Epithelial cell of proximal tubule (primary cell): ENCODE data around the gene CLEC18A. TPM values are rescaled to one million over a fixed set of nuclear protein-coding genes. Genes with fewer than 3 reads are reported as not detected.
"Not testable (repeated sequence)": the region's sequence is repeated elsewhere in the genome, so short reads cannot be mapped to it uniquely, and the experiment has no call there.

ENCODE experiments used
- DNase-seq: peaks from one replicate; pipeline ENCODE4 v3.0.0-alpha.2; 2011; ENCODE audit warnings: low read depth
- H3K4me3 ChIP-seq: 2 replicates; pipeline ENCODE4 v1.5.1; 2011; ENCODE audit warnings: low read depth, mild to moderate bottlenecking, low read length
- total RNA-seq: library from RNA; depleted of rRNA; stranded (reverse); fragments of >200 nt; gene quantifications from 2 replicates; pipeline ENCODE4 v1.2.3, GENCODE V29; 2015

CLEC18A gene
- total RNA-seq, 1 donor from 2014 or later, result 0.58 TPM

DNA sequence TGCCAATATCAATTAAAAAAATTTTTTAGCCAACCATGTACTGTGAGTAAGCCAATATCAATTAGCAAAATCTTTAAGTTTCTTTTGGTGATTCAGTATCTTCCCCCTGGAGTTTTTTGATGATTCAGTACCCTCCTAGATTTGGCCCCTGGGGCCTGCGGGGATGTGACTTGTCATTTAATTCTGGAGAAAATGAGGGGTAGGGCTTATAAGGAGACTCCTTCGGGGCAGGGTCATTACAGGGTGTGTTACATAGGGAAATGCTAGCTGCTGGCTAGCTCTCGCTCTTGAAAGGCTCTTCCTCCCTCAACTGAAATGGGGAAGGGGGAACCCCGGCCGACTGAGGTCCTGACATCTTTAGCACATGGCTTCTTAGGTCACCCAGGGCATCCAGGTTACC, 16.6 kb downstream of the CLEC18A start:
- H3K4me3 ChIP-seq, DNase-seq: not testable (repeated sequence)

DNA sequence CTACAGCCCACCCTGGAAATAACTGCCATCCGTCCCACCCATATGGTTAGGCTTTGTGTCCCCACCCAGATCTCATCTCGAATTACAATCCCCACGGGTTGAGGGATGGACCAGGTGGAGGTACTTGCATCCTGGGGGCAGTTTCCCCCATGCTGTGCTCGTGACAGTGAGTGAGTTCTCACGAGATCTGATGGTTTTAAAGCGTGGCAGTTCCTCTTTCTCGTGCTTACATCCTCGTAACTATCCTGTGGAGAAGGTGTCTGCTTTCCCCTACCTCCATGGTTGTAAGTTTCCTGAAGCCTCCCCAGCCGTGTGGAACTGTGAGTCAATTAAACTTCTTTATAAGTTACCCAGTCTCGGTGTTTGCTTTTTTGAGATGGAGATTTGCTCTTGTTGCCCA, 17.0 kb downstream of the CLEC18A start:
- H3K4me3 ChIP-seq, DNase-seq: not testable (repeated sequence)

DNA sequence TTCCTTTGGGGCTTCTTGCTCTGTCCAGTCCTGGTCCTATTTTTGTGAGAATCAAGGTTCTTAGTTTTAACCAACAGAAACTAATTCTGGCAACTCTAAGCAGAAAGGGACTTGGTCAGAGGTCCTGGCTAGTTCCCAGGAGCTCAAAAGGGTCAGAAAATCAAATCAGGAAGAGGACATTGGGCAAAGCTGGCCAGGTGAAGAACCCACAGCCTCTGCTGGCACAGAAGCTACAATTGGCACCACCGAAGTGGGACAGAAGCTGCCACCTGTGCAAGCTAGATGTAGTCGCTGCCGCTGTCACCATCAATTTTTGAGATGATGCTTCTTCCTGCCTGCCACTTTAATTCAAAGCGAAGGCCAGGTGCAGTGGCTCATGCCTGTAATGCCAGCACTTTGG, 18.5 kb downstream of the CLEC18A start:
- H3K4me3 ChIP-seq, DNase-seq: not testable (repeated sequence)

DNA sequence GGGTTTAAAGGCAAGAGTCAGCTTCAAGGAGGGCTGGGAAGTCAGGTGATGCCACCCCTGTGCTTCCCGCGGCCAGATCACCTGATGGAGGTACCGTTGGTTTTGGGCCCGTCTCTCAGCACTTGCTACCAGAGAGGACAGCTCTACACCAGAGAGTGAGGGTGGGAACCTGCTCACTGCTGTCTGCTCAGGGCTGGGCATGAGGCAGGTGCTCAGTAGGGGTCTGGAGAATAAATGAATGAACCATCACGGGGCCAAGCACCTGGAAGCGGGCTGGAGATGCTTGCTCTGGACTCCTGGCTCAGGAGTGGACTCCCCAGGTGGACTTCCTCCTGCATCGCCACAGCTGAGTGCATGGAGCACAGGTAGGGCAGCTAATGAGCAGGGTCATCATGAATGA, 21.0 kb downstream of the CLEC18A start:
- DNase-seq, result not testable (repeated sequence)

DNA sequence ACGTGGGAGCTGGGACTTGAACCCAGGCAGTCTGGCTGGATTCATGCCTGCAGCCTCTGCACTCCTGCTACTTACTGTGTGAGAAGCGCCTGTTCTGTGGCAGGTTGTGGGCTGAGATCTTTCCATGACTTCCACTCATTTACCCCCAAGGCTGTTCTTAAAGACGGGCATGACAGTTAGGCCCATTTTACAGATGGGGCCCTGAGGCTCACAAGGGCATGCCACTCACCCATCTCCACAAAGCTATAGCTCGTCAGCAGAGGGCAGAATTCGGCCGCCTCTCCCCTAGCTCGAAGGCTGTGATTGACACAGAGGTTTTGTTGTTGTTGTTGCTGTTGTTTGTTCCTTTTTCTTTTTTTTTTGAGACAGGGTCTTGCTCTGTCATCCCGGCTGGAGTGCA, 21.8 kb downstream of the CLEC18A start:
- DNase-seq, H3K4me3 ChIP-seq: not testable (repeated sequence)

More for the DNA sequence above, 21.0 kb downstream of the CLEC18A start:
- not testable (repeated sequence) for H3K4me3 ChIP-seq

DNA sequence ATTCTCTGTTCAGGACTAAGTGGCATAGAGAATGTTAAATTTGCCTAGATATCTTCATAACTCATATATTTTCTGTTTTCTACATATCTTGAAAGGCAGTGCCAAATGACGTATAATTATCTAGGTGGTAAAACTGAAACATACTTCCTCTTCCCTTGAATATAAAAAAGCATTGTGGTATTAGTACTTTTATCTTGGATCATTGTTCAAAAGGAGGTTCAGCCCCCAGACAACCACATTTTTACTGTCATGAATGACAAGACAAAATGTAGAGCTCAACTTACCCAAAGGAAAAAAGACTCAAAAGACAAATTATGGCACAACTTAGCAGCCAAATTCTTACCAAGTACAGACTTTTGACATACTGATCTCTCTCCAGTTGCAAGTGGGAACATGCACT, 34.1 kb downstream of the CLEC18A start:
- DNase-seq, H3K4me3 ChIP-seq: not testable (repeated sequence)

DNA sequence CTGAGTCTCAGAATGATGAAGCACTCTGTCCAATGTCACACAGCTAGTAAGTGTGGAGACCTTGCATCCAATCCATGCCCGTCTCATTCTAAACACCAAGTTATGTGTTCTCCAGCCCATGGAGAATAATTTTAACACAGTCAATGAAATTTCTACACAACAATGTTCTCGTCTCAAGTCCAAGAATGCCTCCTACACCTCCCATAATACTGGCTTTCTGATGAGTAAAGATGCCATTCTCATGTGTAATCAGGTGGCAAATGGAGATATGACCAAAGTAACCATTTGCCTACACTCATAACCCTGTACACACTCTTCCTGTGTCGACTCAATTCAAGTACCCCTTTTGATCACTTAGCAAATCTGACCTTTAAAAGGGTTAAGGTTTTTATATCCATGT, 46.8 kb downstream of the CLEC18A start:
- not testable (repeated sequence) for DNase-seq

DNA sequence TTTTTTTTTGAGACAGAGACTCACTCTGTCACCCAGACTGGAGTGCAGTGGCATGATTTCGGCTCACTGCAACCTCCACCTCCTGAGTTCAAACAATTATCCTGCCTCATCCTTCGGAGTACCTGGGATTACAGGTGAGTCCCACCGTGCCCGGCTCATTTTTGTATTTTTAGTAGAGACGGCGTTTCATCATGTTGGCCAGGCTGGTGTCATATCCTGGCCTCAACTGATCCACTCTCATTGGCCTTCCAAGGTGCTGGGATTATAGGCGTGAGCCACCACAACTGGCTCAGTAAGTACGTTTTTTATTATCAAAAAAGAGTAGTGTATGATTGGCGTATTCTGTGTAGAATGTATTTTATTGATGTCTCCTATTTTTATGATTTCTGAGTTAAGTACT, 48.7 kb downstream of the CLEC18A start:
- not testable (repeated sequence) for DNase-seq, H3K4me3 ChIP-seq

More for the DNA sequence above, 46.8 kb downstream of the CLEC18A start:
- not testable (repeated sequence) for H3K4me3 ChIP-seq

DNA sequence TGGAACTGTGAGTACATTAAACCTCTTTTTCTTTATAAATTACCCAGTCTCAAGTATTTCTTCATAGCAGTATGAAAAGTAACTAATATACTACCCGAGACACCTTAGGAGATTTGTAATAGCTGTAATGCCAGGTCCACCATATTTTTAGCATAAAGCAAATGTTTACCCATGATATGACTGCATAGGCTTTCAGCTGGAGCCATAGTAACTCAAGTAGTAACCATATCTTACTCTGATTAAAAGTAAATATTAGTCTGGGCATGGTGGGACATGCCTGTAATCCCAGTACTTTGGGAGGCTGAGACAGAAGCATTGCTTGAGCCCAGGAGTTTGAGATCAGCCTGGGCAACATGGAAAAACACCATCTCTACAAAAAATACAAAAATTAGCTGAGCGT, 52.4 kb downstream of the CLEC18A start:
- not testable (repeated sequence) for DNase-seq, H3K4me3 ChIP-seq

DNA sequence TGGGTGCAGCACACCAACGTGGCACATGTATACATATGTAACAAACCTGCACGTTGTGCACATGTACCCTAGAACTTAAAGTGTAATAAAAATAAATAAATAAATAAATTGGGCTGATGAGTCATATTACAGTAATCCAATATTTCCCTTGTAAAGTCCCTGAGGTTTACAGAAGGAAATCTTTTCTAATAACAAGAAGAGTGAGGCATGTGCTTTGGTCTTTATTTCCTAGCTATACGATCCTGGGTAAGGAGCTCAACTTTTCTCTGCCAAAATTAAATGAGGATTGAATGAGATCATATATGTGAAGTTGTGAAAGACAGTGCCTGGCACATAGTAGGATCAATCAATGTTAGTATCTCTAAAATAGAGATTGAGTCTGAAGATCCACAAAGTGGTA, 57.5 kb downstream of the CLEC18A start:
- not testable (repeated sequence) for DNase-seq, H3K4me3 ChIP-seq

DNA sequence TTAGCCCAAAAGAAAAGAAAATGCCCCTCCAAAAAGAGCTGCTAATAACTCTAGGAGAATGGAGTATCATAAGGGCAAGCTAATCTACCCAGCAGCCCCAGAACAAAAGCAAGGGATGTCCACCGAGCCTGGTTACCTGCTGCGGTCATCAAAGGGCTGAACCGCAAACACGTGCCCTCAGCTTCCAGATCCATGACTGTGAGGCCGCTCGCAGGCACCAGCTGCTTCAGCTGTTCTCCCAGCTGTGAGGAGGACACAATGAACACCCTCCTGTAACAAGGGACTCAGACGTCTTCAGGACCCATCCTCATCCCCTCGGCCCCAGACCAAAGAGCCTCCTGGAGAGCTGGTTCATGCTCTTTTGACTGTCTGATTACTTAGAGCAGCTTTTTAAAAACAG, 59.5 kb downstream of the CLEC18A start:
- not testable (repeated sequence) for H3K4me3 ChIP-seq

DNA sequence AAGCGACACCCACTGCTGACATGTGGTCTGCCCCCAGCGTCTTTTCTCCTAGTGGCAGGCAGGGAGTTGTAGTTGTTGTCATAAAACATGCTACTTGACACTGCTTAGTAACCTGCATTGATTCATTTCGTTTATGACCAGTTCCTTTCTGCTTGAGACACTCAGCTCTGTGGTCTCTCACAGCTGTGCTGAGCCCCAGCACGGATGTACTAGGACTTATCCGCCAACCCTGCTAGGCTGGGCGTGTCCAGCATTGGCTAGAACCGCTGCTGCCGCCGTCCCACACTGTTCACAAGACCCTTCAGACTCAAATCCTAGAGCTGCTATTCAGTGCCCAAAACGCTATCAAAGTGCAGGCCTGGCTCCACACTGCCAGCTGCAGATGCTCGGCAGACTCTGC, 60.0 kb downstream of the CLEC18A start:
- DNase-seq, result not testable (repeated sequence)

More for the DNA sequence above, 59.5 kb downstream of the CLEC18A start:
- DNase-seq, result not testable (repeated sequence)

DNA sequence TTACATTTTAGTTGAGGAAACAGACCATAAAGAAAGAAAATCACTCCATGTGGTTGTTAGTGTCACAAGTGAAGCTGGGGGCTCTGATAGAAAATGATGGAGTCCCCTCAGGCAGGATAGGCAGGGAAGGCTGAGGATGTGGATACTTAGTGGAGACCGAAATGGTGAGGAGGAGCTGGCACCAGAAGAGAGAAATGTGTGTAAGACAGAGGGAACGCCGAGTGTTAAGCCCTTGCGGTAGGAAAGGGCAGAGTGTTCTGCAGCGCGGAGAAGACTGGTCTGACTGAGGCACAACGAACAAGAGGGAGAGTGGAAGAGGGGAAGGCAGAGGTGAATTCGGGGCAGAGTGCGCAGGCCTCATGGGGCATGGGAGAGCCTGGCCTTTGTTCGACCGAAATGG, 61.2 kb downstream of the CLEC18A start:
- not testable (repeated sequence) for DNase-seq

More for the DNA sequence above, 60.0 kb downstream of the CLEC18A start:
- H3K4me3 ChIP-seq, result not testable (repeated sequence)

DNA sequence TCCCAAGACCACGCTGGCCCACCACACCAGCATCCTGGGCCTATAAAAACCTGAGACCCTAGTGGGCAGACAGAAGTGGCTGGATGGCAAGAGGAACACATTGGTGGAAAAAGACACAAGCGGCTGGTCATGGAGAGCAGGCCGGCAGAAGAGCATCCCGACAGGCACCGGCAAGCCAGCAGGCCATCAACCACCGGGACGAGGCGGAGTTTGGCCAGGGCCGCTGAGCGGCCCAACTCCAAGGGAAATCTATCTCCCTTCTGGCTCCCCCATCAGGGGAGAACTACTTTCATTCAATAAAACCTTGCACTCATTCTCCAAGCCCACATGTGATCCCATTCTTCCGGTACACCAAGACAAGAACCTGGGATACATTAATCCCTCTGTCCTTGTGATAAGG, 61.8 kb downstream of the CLEC18A start:
- H3K4me3 ChIP-seq, DNase-seq: not testable (repeated sequence)

More for the DNA sequence above, 61.2 kb downstream of the CLEC18A start:
- H3K4me3 ChIP-seq, result not testable (repeated sequence)

Other genes starting within 250 kb of the CLEC18A start
- 133 and 135 TPM in 2 replicates for gene NQO1, start 224.8 kb upstream of the CLEC18A start, total RNA-seq
- 32.2 and 45.7 TPM in 2 replicates for gene NOB1, start 196.4 kb upstream of the CLEC18A start, total RNA-seq
- gene WWP2, start 189.0 kb upstream of the CLEC18A start, total RNA-seq, result 16.9 and 26.0 TPM in 2 replicates
- gene PDPR, start 163.0 kb downstream of the CLEC18A start, total RNA-seq, result 6.8 and 9.5 TPM in 2 replicates
- 1.2 and 2.5 TPM in 2 replicates for gene CLEC18C, start 222.5 kb downstream of the CLEC18A start, total RNA-seq